HepG2 (cell line): ENCODE measurements around the gene PITRM1. TPM values are rescaled to one million over a fixed set of nuclear protein-coding genes. Genes with fewer than 3 reads are reported as not detected.

Experiments used
- ATAC-seq: fragments of 200-7000 bp; cut with Tn5 transposase; 3 replicates; pipeline ENCODE4 v1.9.1; 2020; ENCODE audit warnings: mild to moderate bottlenecking, moderate library complexity
- BruUV-seq: library from RNA; stranded (reverse); fragments of 400-500 nt; replicated peaks from 2 replicates; lab custom pipeline; 2021; lab: Mats Ljungman, UMichigan
- CTCF ChIA-PET: fragments of 300-600 bp; formaldehyde crosslinking; extraction: SDS; loops from one replicate; lab custom pipeline; 2021; ENCODE audit warnings: low total read pairs, inconsistent platforms, low intra/inter-chr PET ratio; lab: Yijun Ruan, JAX
- POLR2A ChIA-PET: fragments of 350-600 bp; sonication (Branson Sonifier 250); formaldehyde crosslinking; loops from one replicate; lab custom pipeline; 2020; ENCODE audit warnings: antibody characterized with exemption, inconsistent platforms; lab: Yijun Ruan, JAX
- DNase-seq: peaks from one replicate; pipeline ENCODE4 v3.0.0-alpha.2; 2015; ENCODE audit warnings: low spot score
- FAIRE-seq: peaks from 3 replicates; lab custom pipeline; 2011; peaks lifted over from hg19 to GRCh38; lab: Jason Lieb, UNC
- H2AFZ ChIP-seq: one replicate; pipeline ENCODE4 v1.6.1; 2011; ENCODE audit warnings: low read length, inconsistent platforms
- H3K27ac ChIP-seq: fragments of 300-600 bp; 3 replicates; pipeline ENCODE4 v1.8.0; 2011; ENCODE audit warnings: mixed run types, mild to moderate bottlenecking, mixed read lengths, low read length, inconsistent platforms; ENCODE audit not compliant: insufficient read depth; ENCODE audit errors: extremely low read length
- H3K27me3 ChIP-seq, 2 experiments: fragments of 200-600 bp in 1 of 2; 2 replicates in 1 of 2; 3 replicates in 1 of 2; pipeline versions ENCODE4 v1.6.0 to v1.8.0; 2011; ENCODE audit warnings: low read length in 2 of 2, mild to moderate bottlenecking in 2 of 2, moderate library complexity in 2 of 2, inconsistent platforms in 1 of 2; ENCODE audit not compliant: insufficient read depth in 2 of 2, control insufficient read depth in 1 of 2
- H3K36me3 ChIP-seq, 2 experiments: fragments of 200-600 bp in 1 of 2; replicated peaks in 1 of 2; 2 replicates in 1 of 2; 3 replicates in 1 of 2; pipeline versions ENCODE4 v1.5.1 to v1.8.0; 2011; ENCODE audit warnings: low read length in 2 of 2, inconsistent platforms in 1 of 2; ENCODE audit not compliant: insufficient read depth in 2 of 2, control insufficient read depth in 1 of 2
- H3K4me1 ChIP-seq: 2 replicates; pipeline ENCODE4 v1.5.1; 2012; ENCODE audit warnings: low read length, inconsistent platforms; ENCODE audit not compliant: insufficient read depth
- H3K4me2 ChIP-seq: 2 replicates; pipeline ENCODE4 v1.6.0; 2011; ENCODE audit warnings: low read depth, low read length, inconsistent platforms
- H3K4me3 ChIP-seq, 3 experiments: fragments of 200-600 bp in 1 of 3; sonication (generic), shearing (Covaris generic) in 1 of 3; replicated peaks in 1 of 3; 2 replicates each; pipeline ENCODE4 v1.5.1; 2011 to 2016; ENCODE audit warnings: low read length in 3 of 3, inconsistent platforms in 2 of 3, low read depth in 2 of 3, mild to moderate bottlenecking in 2 of 3, control low read depth in 1 of 3, mixed read lengths in 1 of 3; ENCODE audit not compliant: insufficient read depth in 1 of 3
- H3K79me2 ChIP-seq: one replicate; pipeline ENCODE4 v1.6.1; 2011; ENCODE audit warnings: low read length, inconsistent platforms; ENCODE audit not compliant: insufficient read depth
- H3K9ac ChIP-seq: 2 replicates; pipeline ENCODE4 v1.6.0; 2011; ENCODE audit warnings: mild to moderate bottlenecking, low read depth, low read length, inconsistent platforms; ENCODE audit not compliant: insufficient read depth
- H3K9me3 ChIP-seq: 2 replicates; pipeline ENCODE4 v1.5.1; 2012; ENCODE audit warnings: mild to moderate bottlenecking, low read length
- H4K20me1 ChIP-seq: 2 replicates; pipeline ENCODE4 v1.6.0; 2011; ENCODE audit warnings: inconsistent platforms, mild to moderate bottlenecking, low read length, moderate library complexity; ENCODE audit not compliant: insufficient read depth
- FOXA1 ChIP-seq, 2 experiments: fragments of 450-650 bp in 1 of 2; sonication (generic) in 1 of 2; formaldehyde crosslinking in 1 of 2; IDR thresholded peaks; 2 replicates each; pipeline versions ENCODE4 v1.4.0 to v1.6.1; 2016 to 2020; ENCODE audit warnings: missing genetic modification reagents in 1 of 2
- HNRNPL ChIP-seq: fragments of 200-400 bp; formaldehyde crosslinking; IDR thresholded peaks from 2 replicates; pipeline ENCODE4 v1.6.1; 2017; ENCODE audit warnings: mild to moderate bottlenecking, low read depth, low read length
- ZNF329 ChIP-seq: sonication (generic); formaldehyde crosslinking; IDR thresholded peaks from 2 replicates; pipeline ENCODE4 v1.9.0; 2021; ENCODE audit warnings: low read depth, mild to moderate bottlenecking, missing genetic modification reagents
- ZNF720 ChIP-seq: sonication (generic); formaldehyde crosslinking; IDR thresholded peaks from 2 replicates; pipeline ENCODE4 v1.4.0; 2020; ENCODE audit warnings: missing genetic modification reagents
- WGBS: methylation state at CpG from one replicate; pipeline ENCODE4 v1.1.6; 2017; ENCODE audit warnings: low lambda C conversion rate; 5-methylcytosine and 5-hydroxymethylcytosine counted together
- in situ Hi-C: cut with HindIII; loops from 2 replicates; pipeline ENCODE4 v1.10.0; 2017; ENCODE audit warnings: low pct_unique_long_range_greater_than_20kb; ENCODE audit not compliant: extremely low pct_ligation_motif_present
- intact Hi-C: fragments of 100-400 bp; cut with micrococcal nuclease; formaldehyde crosslinking; loops from one replicate; pipeline ENCODE4 v1.10.0; 2022; ENCODE audit not compliant: unreplicated experiment
- polyA plus RNA-seq, 8 experiments: library from polyadenylated mRNA; depleted of rRNA in 3 of 8; stranded (reverse) in 7 of 8; unstranded in 1 of 8; fragments of >200 nt; fragmentation: Illumina TruSeq in 4 of 8; extraction: Trizol in 4 of 8; gene quantifications; 2 replicates each; pipeline versions ENCODE4 v1.2.1 to v1.2.3, GENCODE V29; 2011 to 2016; ENCODE audit warnings: low read depth in 4 of 8, missing spikeins in 1 of 8, mixed read lengths in 1 of 8; ENCODE audit not compliant: insufficient read depth in 1 of 8
- total RNA-seq, 5 experiments: library from RNA; depleted of rRNA; stranded (reverse); fragments of >200 nt; fragmentation: Illumina TruSeq; extraction: Trizol; gene quantifications; 2 replicates each; pipeline ENCODE4 v1.2.3, GENCODE V29; 2016; ENCODE audit warnings: low read depth in 1 of 5
- TF ChIP-seq, protein P1 (sequence below): sonication (generic); formaldehyde crosslinking; IDR thresholded peaks from 2 replicates; pipeline ENCODE4 v1.8.1; 2023; ENCODE audit warnings: mild to moderate bottlenecking, inconsistent platforms, moderate library complexity, missing genetic modification reagents, borderline replicate concordance
- TF ChIP-seq, protein P2 (sequence below), 2 experiments: IDR thresholded peaks; 2 replicates each; pipeline ENCODE4 v1.6.1; 2011 to 2012; ENCODE audit warnings: low read length in 2 of 2, borderline replicate concordance in 1 of 2, low read depth in 1 of 2, mild to moderate bottlenecking in 1 of 2, moderate library complexity in 1 of 2
- TF ChIP-seq, protein P3 (sequence below): sonication (generic); formaldehyde crosslinking; conservative IDR thresholded peaks from 2 replicates; pipeline ENCODE4 v1.4.0; 2020; ENCODE audit warnings: missing genetic modification reagents

Gene PITRM1
- total and polyA plus RNA-seq, 2 of the 13 experiments (the other 11 are each of a cell fraction or from before 2014, with no cell fraction given): 16.4 to 29.0 TPM

DNA sequence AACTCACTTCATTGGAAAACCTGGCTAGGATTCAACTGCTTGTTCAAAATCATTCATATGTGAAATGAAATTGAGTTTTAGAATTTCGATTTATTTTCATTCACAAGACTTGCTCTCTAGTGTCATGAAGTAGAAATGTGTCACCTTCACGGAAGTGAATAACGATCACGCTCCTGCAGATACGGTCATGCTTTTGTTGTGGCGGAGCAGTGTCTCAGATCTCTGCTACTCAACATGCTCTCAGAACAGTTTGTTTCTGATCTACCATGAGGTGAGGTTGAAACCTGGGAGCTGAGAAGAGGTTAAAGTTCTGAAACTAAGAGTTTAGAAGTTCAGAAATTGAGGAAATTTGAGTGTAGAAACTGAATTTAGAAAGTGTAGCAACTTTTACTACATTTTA lies 13.8 kb upstream of the PITRM1 start (continued):
- TF ChIP-seq, protein P1, sequence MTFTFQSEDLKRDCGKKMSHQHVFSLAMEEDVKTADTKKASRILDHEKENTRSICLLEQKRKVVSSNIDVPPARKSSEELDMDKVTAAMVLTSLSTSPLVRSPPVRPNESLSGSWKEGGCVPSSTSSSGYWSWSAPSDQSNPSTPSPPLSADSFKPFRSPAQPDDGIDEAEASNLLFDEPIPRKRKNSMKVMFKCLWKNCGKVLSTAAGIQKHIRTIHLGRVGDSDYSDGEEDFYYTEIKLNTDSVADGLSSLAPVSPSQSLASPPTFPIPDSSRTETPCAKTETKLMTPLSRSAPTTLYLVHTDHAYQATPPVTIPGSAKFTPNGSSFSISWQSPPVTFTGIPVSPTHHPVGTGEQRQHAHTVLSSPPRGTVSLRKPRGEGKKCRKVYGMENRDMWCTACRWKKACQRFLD (CRISPR knock-in tag): no peak
- no peak for TF ChIP-seq ZNF329 (CRISPR knock-in tag)

DNA sequence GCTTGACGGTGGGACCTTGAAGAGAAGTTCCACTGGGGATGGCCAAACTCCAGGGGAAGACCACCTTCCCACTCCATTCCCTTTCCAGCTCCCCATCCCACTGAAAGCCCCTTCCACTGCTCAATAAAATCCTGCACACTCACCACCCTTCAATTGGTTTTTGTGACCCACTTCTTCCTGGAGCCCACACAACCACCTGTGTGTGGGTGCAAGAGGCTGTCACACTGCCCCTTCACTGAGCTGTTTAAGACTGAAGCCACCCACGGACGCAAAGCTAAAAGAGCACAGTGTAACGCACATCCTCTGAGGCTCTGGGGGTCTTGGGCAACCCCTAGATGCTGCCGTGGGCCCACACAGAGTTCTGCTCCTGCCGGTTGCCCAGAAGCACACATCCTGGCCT lies 12.8 kb upstream of the PITRM1 start:
- in situ Hi-C loops: no loop called here
- POLR2A ChIA-PET: no interaction called here

More for the DNA sequence above, 12.8 kb upstream of the PITRM1 start:
- no TSS peak for BruUV-seq
- Histone ChIP-seq H3K79me2 (no peaks in the 10 kb centered on the region), H3K9ac (no peak overlapping the region), H4K20me1 (no peaks in the 10 kb centered on the region), H2AFZ (no peak overlapping the region), H3K9me3 (no peaks in the 10 kb centered on the region), H3K4me1 (no peaks in the 10 kb centered on the region), H3K4me2 (no peak overlapping the region), H3K27me3 (peaks cover 2 to 25% of the 10 kb centered on the region in 2 experiments; a peak in 3 of 5 replicates), H3K4me3 (no peak overlapping the region), H3K36me3 (no peaks in the 10 kb centered on the region), H3K27ac (no peak overlapping the region)
- CTCF ChIA-PET: no interaction called here
- intact Hi-C loops: no loop called here
- FAIRE-seq: no peak
- DNase-seq: no peak
- 31% methylated on average over 2 of the region's 6 CpGs for WGBS
- TF ChIP-seq, protein P2, sequence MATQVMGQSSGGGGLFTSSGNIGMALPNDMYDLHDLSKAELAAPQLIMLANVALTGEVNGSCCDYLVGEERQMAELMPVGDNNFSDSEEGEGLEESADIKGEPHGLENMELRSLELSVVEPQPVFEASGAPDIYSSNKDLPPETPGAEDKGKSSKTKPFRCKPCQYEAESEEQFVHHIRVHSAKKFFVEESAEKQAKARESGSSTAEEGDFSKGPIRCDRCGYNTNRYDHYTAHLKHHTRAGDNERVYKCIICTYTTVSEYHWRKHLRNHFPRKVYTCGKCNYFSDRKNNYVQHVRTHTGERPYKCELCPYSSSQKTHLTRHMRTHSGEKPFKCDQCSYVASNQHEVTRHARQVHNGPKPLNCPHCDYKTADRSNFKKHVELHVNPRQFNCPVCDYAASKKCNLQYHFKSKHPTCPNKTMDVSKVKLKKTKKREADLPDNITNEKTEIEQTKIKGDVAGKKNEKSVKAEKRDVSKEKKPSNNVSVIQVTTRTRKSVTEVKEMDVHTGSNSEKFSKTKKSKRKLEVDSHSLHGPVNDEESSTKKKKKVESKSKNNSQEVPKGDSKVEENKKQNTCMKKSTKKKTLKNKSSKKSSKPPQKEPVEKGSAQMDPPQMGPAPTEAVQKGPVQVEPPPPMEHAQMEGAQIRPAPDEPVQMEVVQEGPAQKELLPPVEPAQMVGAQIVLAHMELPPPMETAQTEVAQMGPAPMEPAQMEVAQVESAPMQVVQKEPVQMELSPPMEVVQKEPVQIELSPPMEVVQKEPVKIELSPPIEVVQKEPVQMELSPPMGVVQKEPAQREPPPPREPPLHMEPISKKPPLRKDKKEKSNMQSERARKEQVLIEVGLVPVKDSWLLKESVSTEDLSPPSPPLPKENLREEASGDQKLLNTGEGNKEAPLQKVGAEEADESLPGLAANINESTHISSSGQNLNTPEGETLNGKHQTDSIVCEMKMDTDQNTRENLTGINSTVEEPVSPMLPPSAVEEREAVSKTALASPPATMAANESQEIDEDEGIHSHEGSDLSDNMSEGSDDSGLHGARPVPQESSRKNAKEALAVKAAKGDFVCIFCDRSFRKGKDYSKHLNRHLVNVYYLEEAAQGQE (IDR thresholded peaks at IDR 0.05; ENCODE audit: borderline replicate concordance in 1 of 2, low read depth in 1 of 2, low read length in 2 of 2): no peak
- no peak for TF ChIP-seq ZNF720 (CRISPR knock-in tag)
- TF ChIP-seq, protein P3, sequence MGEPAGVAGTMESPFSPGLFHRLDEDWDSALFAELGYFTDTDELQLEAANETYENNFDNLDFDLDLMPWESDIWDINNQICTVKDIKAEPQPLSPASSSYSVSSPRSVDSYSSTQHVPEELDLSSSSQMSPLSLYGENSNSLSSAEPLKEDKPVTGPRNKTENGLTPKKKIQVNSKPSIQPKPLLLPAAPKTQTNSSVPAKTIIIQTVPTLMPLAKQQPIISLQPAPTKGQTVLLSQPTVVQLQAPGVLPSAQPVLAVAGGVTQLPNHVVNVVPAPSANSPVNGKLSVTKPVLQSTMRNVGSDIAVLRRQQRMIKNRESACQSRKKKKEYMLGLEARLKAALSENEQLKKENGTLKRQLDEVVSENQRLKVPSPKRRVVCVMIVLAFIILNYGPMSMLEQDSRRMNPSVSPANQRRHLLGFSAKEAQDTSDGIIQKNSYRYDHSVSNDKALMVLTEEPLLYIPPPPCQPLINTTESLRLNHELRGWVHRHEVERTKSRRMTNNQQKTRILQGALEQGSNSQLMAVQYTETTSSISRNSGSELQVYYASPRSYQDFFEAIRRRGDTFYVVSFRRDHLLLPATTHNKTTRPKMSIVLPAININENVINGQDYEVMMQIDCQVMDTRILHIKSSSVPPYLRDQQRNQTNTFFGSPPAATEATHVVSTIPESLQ (CRISPR knock-in tag): no peak
- TF ChIP-seq HNRNPL: no peak
- TF ChIP-seq FOXA1 (IDR thresholded peaks at IDR 0.05): no peak
- no peak for TF ChIP-seq FOXA1 (CRISPR knock-in tag; IDR thresholded peaks at IDR 0.05)
- no peak for ATAC-seq
